Neural progenitor cell (in vitro differentiated cells): Measurements from ENCODE around the gene DLG2. TPM values are rescaled to one million over a fixed set of nuclear protein-coding genes. Genes with fewer than 3 reads are reported as not detected.

Experiments
- DNase-seq: peaks from one replicate; pipeline ENCODE4 v3.0.0-alpha.2; 2016; ENCODE audit warnings: low spot score
- H2AFZ ChIP-seq: fragments of 200-600 bp; sonication (generic); replicated peaks from 2 replicates; pipeline ENCODE4 v1.6.1; 2016; ENCODE audit warnings: antibody characterized with exemption
- H3F3A ChIP-seq: fragments of 200-600 bp; sonication (generic); 2 replicates; pipeline ENCODE4 v1.6.1; 2016; ENCODE audit warnings: antibody characterized with exemption, low read depth
- H3K27ac ChIP-seq: fragments of 200-600 bp; sonication (generic); 2 replicates; pipeline ENCODE4 v1.5.1; 2016; ENCODE audit warnings: mild to moderate bottlenecking
- H3K27me3 ChIP-seq: fragments of 200-600 bp; sonication (generic); 2 replicates; pipeline ENCODE4 v1.6.1; 2016; ENCODE audit warnings: mild to moderate bottlenecking, moderate library complexity
- H3K36me3 ChIP-seq: fragments of 200-600 bp; sonication (generic); 2 replicates; pipeline ENCODE4 v1.5.1; 2016
- H3K4me1 ChIP-seq: fragments of 200-600 bp; sonication (generic); 2 replicates; pipeline ENCODE4 v1.6.1; 2016; ENCODE audit warnings: mixed run types
- H3K4me2 ChIP-seq: fragments of 200-600 bp; sonication (generic); 2 replicates; pipeline ENCODE4 v1.6.1; 2016
- H3K4me3 ChIP-seq: fragments of 200-600 bp; sonication (generic); 2 replicates; pipeline ENCODE4 v1.5.1; 2016
- H3K79me2 ChIP-seq: fragments of 200-600 bp; sonication (generic); 2 replicates; pipeline ENCODE4 v1.6.1; 2016; ENCODE audit warnings: low read depth
- H3K9ac ChIP-seq: fragments of 200-600 bp; sonication (generic); 2 replicates; pipeline ENCODE4 v1.6.1; 2016
- H3K9me3 ChIP-seq: fragments of 200-600 bp; sonication (generic); 2 replicates; pipeline ENCODE4 v1.5.1; 2016; ENCODE audit warnings: low read depth
- H4K20me1 ChIP-seq: fragments of 200-600 bp; sonication (generic); 2 replicates; pipeline ENCODE4 v1.6.1; 2016; ENCODE audit warnings: low read depth
- H3K27ac Mint-ChIP-seq: 3 replicates; pipeline ENCODE4 v1.8.0; 2021; ENCODE audit warnings: mixed read lengths
- H3K27me3 Mint-ChIP-seq: 2 replicates; pipeline ENCODE4 v1.8.0; 2022; ENCODE audit warnings: low read depth, mild to moderate bottlenecking, inconsistent platforms, moderate library complexity, mixed read lengths; ENCODE audit not compliant: insufficient read depth
- H3K36me3 Mint-ChIP-seq: 3 replicates; pipeline ENCODE4 v1.8.0; 2021; ENCODE audit warnings: mixed read lengths
- H3K4me1 Mint-ChIP-seq: 3 replicates; pipeline ENCODE4 v1.8.0; 2021; ENCODE audit warnings: mixed read lengths
- H3K4me3 Mint-ChIP-seq: 3 replicates; pipeline ENCODE4 v1.8.0; 2021; ENCODE audit warnings: mild to moderate bottlenecking, moderate library complexity, mixed read lengths
- H3K9me3 Mint-ChIP-seq: 3 replicates; pipeline ENCODE4 v1.8.0; 2020; ENCODE audit warnings: mixed read lengths
- CTCF ChIP-seq: fragments of 200-600 bp; sonication (generic); IDR thresholded peaks from 2 replicates; pipeline ENCODE4 v1.5.1; 2017; ENCODE audit warnings: antibody characterized with exemption, mild to moderate bottlenecking
- EZH2 ChIP-seq: fragments of 200-600 bp; sonication (generic); IDR thresholded peaks from 2 replicates; pipeline ENCODE4 v1.6.1; 2017; ENCODE audit warnings: antibody characterized with exemption, mild to moderate bottlenecking, moderate library complexity
- EZH2phosphoT487 ChIP-seq: fragments of 200-600 bp; sonication (generic); IDR thresholded peaks from 2 replicates; pipeline ENCODE4 v1.6.1; 2017; ENCODE audit warnings: antibody characterized with exemption
- total RNA-seq: library from RNA; depleted of rRNA; stranded (reverse); fragments of >200 nt; gene quantifications from 2 replicates; pipeline ENCODE4 v1.2.3, GENCODE V29; 2015; ENCODE audit warnings: low replicate concordance

Gene DLG2
- total RNA-seq, 1 donor from 2014 or later = 7.5 TPM

DNA sequence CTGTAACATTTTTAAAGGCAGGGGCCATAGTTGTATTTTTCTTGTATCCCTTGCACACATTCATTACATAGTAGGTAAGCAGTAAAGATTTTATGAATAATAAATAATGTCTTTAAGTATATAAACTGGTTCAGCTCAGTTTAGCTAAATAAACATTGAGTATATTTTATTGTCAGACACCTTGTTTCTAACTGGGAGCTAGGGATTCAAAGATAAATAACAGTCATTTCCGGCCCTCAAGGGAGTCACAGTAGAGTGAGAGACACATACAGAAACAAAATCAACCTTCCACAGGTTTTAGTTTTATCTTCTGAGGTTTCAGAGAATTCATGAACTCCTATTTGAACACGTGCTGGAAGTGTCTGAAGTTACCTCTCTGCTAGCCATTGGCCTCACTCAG is 760.2 kb downstream of the DLG2 start:
- Mint-ChIP-seq H3K4me1 (peaks cover 39% of the 10 kb centered on the region), H3K9me3 (no peaks in the 10 kb centered on the region), H3K36me3 (no peaks in the 10 kb centered on the region), H3K27me3 (no peaks in the 10 kb centered on the region), H3K4me3 (no peak overlapping the region), H3K27ac (no peak overlapping the region)
- H3K27ac ChIP-seq = no peak overlapping the region
- TF ChIP-seq CTCF (no peak), EZH2 (no peak)
- no peak overlapping the region for H3K4me2 ChIP-seq
- H3K9me3 ChIP-seq = no peaks in the 10 kb centered on the region
- no peak overlapping the region for H3K9ac ChIP-seq
- H3K79me2 ChIP-seq = no peaks in the 10 kb centered on the region
- H4K20me1 ChIP-seq = no peaks in the 10 kb centered on the region
- no peaks in the 10 kb centered on the region for H3F3A ChIP-seq
- H2AFZ ChIP-seq = no peak overlapping the region
- no peaks in the 10 kb centered on the region for H3K36me3 ChIP-seq
- H3K4me3 ChIP-seq = no peak overlapping the region
- H3K27me3 ChIP-seq = no peaks in the 10 kb centered on the region
- H3K4me1 ChIP-seq = peaks cover 16% of the 10 kb centered on the region
- DNase-seq = no peak

DNA sequence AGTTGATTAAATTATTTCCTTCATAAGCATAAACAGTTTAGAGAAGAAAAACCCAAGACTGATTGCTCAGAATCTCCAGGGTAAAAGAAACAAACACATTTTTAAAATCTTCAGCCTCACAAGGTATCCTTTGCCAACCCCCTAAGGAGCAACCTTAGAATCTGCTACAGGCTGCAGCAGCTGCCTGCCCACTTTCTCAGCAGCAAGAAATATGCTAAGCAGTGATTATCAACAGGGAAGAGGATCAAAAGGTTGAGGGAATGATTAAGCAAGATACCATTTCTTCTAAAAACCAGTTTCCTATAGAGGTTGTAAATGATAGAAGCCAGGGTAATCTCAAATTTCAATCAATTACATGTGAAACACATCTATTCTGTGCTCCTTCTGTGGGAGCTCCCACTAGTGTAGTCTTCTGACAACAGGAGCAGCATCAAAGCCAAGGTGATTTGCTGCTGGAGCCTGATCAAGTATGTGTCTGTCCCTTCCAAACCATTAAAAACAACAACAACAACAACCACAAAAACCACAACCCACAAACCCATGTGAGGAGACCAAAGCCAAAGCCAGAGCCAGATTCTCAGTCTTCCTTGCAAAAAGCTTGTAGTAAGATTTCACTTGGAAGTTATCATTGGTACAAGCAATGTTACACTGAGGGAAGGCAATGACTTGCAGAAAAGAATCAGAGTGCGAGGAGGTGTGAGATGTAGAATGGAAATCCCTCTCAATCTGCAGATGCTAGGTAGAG is 761.2 kb downstream of the DLG2 start:
- Mint-ChIP-seq H3K9me3 (no peaks in the 10 kb centered on the region), H3K27me3 (no peaks in the 10 kb centered on the region), H3K36me3 (no peaks in the 10 kb centered on the region), H3K4me1 (peaks cover 38% of the 10 kb centered on the region), H3K27ac (peak overlapping the region; percentile 89), H3K4me3 (no peak overlapping the region)
- Histone ChIP-seq H2AFZ (no peak overlapping the region), H3K4me3 (no peak overlapping the region), H3K4me1 (peaks cover 16% of the 10 kb centered on the region), H3K79me2 (no peaks in the 10 kb centered on the region), H3K9me3 (no peaks in the 10 kb centered on the region), H3K9ac (no peak overlapping the region), H3K4me2 (no peak overlapping the region), H3F3A (no peaks in the 10 kb centered on the region), H3K27me3 (no peaks in the 10 kb centered on the region), H3K27ac (no peak overlapping the region), H4K20me1 (no peaks in the 10 kb centered on the region), H3K36me3 (no peaks in the 10 kb centered on the region)
- DNase-seq = no peak
- TF ChIP-seq EZH2 (no peak), CTCF (no peak), EZH2phosphoT487 (no peak)

DNA sequence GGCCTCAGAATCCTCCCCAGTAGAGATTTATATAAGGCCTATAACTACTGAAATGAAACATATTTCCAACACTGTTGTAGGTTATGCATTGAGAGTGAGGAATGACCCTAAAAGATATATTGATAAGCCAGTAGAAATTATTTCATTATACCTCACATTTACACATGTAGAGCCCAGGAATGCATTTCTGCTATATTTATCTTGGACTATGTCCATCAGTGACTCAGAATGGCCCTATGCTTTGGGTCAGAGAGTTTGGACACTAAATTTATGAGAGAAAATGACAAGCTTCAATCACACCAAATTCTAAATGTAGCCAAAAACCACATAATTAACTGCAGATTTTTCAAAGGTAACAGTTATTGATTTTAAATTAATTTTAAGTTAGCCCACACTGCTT is 761.9 kb downstream of the DLG2 start:
- H3K27ac ChIP-seq = no peak overlapping the region
- Mint-ChIP-seq H3K27me3 (no peaks in the 10 kb centered on the region), H3K4me3 (no peak overlapping the region), H3K36me3 (no peaks in the 10 kb centered on the region), H3K4me1 (peaks cover 35% of the 10 kb centered on the region), H3K9me3 (no peaks in the 10 kb centered on the region), H3K27ac (no peak overlapping the region)
- no peak for DNase-seq
- no peak overlapping the region for H3K4me3 ChIP-seq
- TF ChIP-seq EZH2 (no peak), CTCF (no peak), EZH2phosphoT487 (no peak)
- no peak overlapping the region for H2AFZ ChIP-seq
- H3K79me2 ChIP-seq = no peaks in the 10 kb centered on the region
- H3K9ac ChIP-seq = no peak overlapping the region
- no peak overlapping the region for H3K4me2 ChIP-seq
- H3F3A ChIP-seq = no peaks in the 10 kb centered on the region
- peaks cover 15% of the 10 kb centered on the region for H3K4me1 ChIP-seq
- no peaks in the 10 kb centered on the region for H3K36me3 ChIP-seq
- no peaks in the 10 kb centered on the region for H3K9me3 ChIP-seq
- no peaks in the 10 kb centered on the region for H4K20me1 ChIP-seq
- H3K27me3 ChIP-seq = no peaks in the 10 kb centered on the region
